ENCODE measurements around the gene AK5. TPM values are rescaled to one million over a fixed set of nuclear protein-coding genes. Genes with fewer than 3 reads are reported as not detected.

The AK5 gene
- total RNA-seq, 4 donors from 2014 or later: not detected

- no peaks in the 10 kb centered on the region for H3K27me3 ChIP-seq
- intact Hi-C loops (cut with DNase I): no loop called here
- no peak for TF ChIP-seq POLR2A (IDR thresholded peaks at IDR 0.05)
- TF ChIP-seq, protein P1, sequence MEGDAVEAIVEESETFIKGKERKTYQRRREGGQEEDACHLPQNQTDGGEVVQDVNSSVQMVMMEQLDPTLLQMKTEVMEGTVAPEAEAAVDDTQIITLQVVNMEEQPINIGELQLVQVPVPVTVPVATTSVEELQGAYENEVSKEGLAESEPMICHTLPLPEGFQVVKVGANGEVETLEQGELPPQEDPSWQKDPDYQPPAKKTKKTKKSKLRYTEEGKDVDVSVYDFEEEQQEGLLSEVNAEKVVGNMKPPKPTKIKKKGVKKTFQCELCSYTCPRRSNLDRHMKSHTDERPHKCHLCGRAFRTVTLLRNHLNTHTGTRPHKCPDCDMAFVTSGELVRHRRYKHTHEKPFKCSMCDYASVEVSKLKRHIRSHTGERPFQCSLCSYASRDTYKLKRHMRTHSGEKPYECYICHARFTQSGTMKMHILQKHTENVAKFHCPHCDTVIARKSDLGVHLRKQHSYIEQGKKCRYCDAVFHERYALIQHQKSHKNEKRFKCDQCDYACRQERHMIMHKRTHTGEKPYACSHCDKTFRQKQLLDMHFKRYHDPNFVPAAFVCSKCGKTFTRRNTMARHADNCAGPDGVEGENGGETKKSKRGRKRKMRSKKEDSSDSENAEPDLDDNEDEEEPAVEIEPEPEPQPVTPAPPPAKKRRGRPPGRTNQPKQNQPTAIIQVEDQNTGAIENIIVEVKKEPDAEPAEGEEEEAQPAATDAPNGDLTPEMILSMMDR (IDR thresholded peaks at IDR 0.05): no peak
These were observed 16.6 kb upstream of the AK5 start for GRCh38 chr1:77265180-77265579.

DNA sequence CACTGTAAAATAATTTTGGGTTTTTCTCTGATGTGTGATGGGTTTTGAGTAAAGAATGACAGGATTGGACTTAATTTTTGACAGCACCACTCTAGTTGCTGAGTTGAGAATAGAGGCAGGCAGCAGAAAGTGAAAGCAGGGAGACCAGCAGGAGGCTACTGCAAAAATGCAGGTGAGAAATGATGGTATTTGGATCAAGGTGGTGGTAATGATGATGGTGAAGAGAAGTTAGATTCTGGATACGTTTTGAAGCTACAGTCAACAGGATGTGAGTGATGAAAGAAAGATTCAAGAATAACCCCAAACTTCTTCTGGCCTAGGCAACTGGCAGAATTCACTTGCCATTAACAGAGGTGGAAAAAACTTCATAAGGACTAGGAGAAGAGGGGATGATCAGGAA is 14.8 kb upstream of the AK5 start:
- 32 to 42% methylated on average over 1 of the region's 1 CpG for WGBS, 2 donors
- intact Hi-C loops (cut with DNase I): no loop called here
- DNase-seq: no peak
- H3K27me3 ChIP-seq: no peaks in the 10 kb centered on the region
- H3K4me1 ChIP-seq: no peaks in the 10 kb centered on the region
- no peak overlapping the region for H3K4me3 ChIP-seq
- H3K36me3 ChIP-seq: no peaks in the 10 kb centered on the region
- H3K9me3 ChIP-seq: no peaks in the 10 kb centered on the region
- TF ChIP-seq POLR2A (IDR thresholded peaks at IDR 0.05): no peak
- TF ChIP-seq, protein P1 (IDR thresholded peaks at IDR 0.05): no peak
- no peak overlapping the region for H3K27ac ChIP-seq

More at GRCh38 chr1:77265180-77265579, 16.6 kb upstream of the AK5 start:
- Histone ChIP-seq H3K27ac (no peak overlapping the region), H3K9me3 (no peaks in the 10 kb centered on the region), H3K36me3 (no peaks in the 10 kb centered on the region), H3K4me3 (no peak overlapping the region), H3K4me1 (no peaks in the 10 kb centered on the region)
- WGBS, 2 donors: 27 to 75% methylated on average over 1 of the region's 1 CpG
- DNase-seq: no peak

- TF ChIP-seq, protein P1 (IDR thresholded peaks at IDR 0.05): no peak
- TF ChIP-seq POLR2A (IDR thresholded peaks at IDR 0.05): no peak
- no peaks in the 10 kb centered on the region for H3K9me3 ChIP-seq
- no peak overlapping the region for H3K4me3 ChIP-seq
- no peaks in the 10 kb centered on the region for H3K4me1 ChIP-seq
- intact Hi-C loops (cut with DNase I): no loop called here
- H3K27me3 ChIP-seq: no peaks in the 10 kb centered on the region
- no peak overlapping the region for H3K27ac ChIP-seq
- DNase-seq: no peak
- no peaks in the 10 kb centered on the region for H3K36me3 ChIP-seq
These were observed 9.8 kb upstream of the AK5 start for GRCh38 chr1:77271852-77272580.

GRCh38 chr1:77273891-77274290 is 7.9 kb upstream of the AK5 start:
- Histone ChIP-seq H3K27ac (no peak overlapping the region), H3K4me3 (no peak overlapping the region), H3K4me1 (no peaks in the 10 kb centered on the region), H3K27me3 (peaks cover 0 to 7% (median 0%) of the 10 kb centered on the region in 4 donors), H3K9me3 (no peaks in the 10 kb centered on the region), H3K36me3 (no peaks in the 10 kb centered on the region)
- TF ChIP-seq, protein P1 (IDR thresholded peaks at IDR 0.05): no peak
- TF ChIP-seq POLR2A (IDR thresholded peaks at IDR 0.05): no peak
- intact Hi-C loops (cut with DNase I): no loop called here
- no peak for DNase-seq

- intact Hi-C loops (cut with DNase I): no loop called here
- DNase-seq: no peak
- WGBS, 2 donors: 76 to 90% methylated on average over 5 of the region's 5 CpGs
- Histone ChIP-seq H3K27ac (no peak overlapping the region), H3K4me3 (no peak overlapping the region), H3K36me3 (no peaks in the 10 kb centered on the region), H3K4me1 (no peaks in the 10 kb centered on the region), H3K9me3 (no peaks in the 10 kb centered on the region), H3K27me3 (peaks cover 0 to 18% (median 0%) of the 10 kb centered on the region in 4 donors)
- TF ChIP-seq, protein P1 (IDR thresholded peaks at IDR 0.05): no peak
- no peak for TF ChIP-seq POLR2A (IDR thresholded peaks at IDR 0.05)
These were observed 6.6 kb upstream of the AK5 start for GRCh38 chr1:77275194-77275593.
